Endothelial cell (in vitro differentiated cells): ENCODE results near the gene MEGF10. TPM values are rescaled to one million over a fixed set of nuclear protein-coding genes. Genes with fewer than 3 reads are reported as not detected.

Source experiments
- DNase-seq: peaks from one replicate; pipeline ENCODE4 v3.0.0; 2021; ENCODE audit warnings: low spot score
- H3K27ac Mint-ChIP-seq: one replicate; pipeline ENCODE4 v1.8.0; 2021; ENCODE audit warnings: mixed read lengths, inconsistent platforms; ENCODE audit not compliant: unreplicated experiment
- H3K27me3 Mint-ChIP-seq: one replicate; pipeline ENCODE4 v1.8.0; 2021; ENCODE audit warnings: mild to moderate bottlenecking, moderate library complexity, mixed read lengths, inconsistent platforms; ENCODE audit not compliant: unreplicated experiment
- H3K36me3 Mint-ChIP-seq: one replicate; pipeline ENCODE4 v1.8.0; 2021; ENCODE audit warnings: mild to moderate bottlenecking, low read depth, mixed read lengths, inconsistent platforms; ENCODE audit not compliant: unreplicated experiment
- H3K4me1 Mint-ChIP-seq: one replicate; pipeline ENCODE4 v1.8.0; 2021; ENCODE audit warnings: mild to moderate bottlenecking, mixed read lengths, inconsistent platforms; ENCODE audit not compliant: unreplicated experiment
- H3K4me3 Mint-ChIP-seq: one replicate; pipeline ENCODE4 v1.8.0; 2021; ENCODE audit warnings: mild to moderate bottlenecking, mixed read lengths, inconsistent platforms; ENCODE audit not compliant: unreplicated experiment
- H3K9me3 Mint-ChIP-seq: one replicate; pipeline ENCODE4 v1.8.0; 2021; ENCODE audit warnings: mixed read lengths, inconsistent platforms; ENCODE audit not compliant: unreplicated experiment
- total RNA-seq: library from RNA; stranded (reverse); fragmentation: NEBNext Ultra II Directional; extraction: Animal tissue kit (Norgen Biotek cat#: 25700); gene quantifications from one replicate; pipeline ENCODE4 v1.2.1, GENCODE V29; 2021; ENCODE audit not compliant: unreplicated experiment
- TF ChIP-seq, protein P1 (sequence below): fragments of 200-600 bp; sonication (generic); IDR thresholded peaks from one replicate; pipeline ENCODE4 v1.5.0; 2021; ENCODE audit warnings: antibody characterized with exemption; ENCODE audit not compliant: unreplicated experiment

The MEGF10 gene
- total RNA-seq, 1 donor from 2014 or later, result 5.6 TPM

DNA sequence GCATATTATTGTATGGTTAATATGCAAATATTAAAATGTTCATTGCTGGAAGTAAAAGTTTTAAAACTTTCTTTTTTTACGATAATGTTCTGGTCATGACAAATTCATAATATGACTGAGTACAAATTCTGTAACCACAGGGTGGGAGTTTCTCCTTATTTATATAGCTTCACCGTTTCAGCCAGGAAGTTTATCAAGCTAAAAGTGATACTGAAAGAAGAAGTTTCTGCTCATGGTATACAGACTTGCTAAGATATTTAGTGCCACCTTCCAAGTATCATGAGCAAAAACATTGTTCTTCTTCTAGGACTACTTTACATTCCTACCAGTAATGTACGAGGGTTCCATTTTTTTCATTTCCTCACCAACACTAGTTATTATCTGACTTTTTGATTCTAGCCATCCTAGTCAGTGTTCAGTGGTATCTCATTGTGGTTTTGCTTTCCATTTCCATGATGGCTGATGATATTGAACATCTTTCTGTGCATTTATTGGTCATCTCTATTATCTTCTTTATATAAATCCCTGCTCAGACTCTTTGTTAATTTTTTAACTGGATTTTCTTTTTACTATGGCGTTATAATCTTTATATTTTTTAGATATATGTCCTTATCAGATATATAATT, 132.7 kb downstream of the MEGF10 start:
- DNase-seq, result no peak
- TF ChIP-seq, protein P1, sequence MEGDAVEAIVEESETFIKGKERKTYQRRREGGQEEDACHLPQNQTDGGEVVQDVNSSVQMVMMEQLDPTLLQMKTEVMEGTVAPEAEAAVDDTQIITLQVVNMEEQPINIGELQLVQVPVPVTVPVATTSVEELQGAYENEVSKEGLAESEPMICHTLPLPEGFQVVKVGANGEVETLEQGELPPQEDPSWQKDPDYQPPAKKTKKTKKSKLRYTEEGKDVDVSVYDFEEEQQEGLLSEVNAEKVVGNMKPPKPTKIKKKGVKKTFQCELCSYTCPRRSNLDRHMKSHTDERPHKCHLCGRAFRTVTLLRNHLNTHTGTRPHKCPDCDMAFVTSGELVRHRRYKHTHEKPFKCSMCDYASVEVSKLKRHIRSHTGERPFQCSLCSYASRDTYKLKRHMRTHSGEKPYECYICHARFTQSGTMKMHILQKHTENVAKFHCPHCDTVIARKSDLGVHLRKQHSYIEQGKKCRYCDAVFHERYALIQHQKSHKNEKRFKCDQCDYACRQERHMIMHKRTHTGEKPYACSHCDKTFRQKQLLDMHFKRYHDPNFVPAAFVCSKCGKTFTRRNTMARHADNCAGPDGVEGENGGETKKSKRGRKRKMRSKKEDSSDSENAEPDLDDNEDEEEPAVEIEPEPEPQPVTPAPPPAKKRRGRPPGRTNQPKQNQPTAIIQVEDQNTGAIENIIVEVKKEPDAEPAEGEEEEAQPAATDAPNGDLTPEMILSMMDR, result no peak
- H3K4me3 Mint-ChIP-seq, result no peak overlapping the region
- no peaks in the 10 kb centered on the region for H3K4me1 Mint-ChIP-seq
- no peaks in the 10 kb centered on the region for H3K9me3 Mint-ChIP-seq
- no peaks in the 10 kb centered on the region for H3K36me3 Mint-ChIP-seq
- H3K27me3 Mint-ChIP-seq, result no peaks in the 10 kb centered on the region
- no peak overlapping the region for H3K27ac Mint-ChIP-seq

DNA sequence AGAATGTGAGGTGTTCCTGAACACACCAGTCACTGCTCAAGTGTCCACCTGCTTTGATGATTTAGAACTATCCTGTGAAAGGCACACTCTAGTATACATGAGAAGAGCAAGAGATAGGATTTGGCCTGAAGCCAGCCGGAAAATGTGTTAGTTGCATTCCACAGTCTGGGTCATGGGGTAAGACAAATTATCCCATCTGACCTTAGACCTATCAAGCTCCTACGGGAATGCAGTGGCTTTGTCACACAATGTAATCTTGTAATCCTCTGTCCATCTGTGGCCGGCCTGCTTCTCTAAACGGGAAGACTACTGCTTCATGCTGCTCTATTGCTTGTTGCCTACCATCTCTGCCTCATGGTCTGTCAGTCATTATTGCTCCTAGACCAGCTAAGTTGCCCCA, 134.4 kb downstream of the MEGF10 start:
- TF ChIP-seq, protein P1, result no peak
- Mint-ChIP-seq H3K9me3 (no peaks in the 10 kb centered on the region), H3K36me3 (no peaks in the 10 kb centered on the region), H3K4me1 (no peaks in the 10 kb centered on the region), H3K4me3 (no peak overlapping the region), H3K27me3 (no peaks in the 10 kb centered on the region), H3K27ac (no peak overlapping the region)
- DNase-seq, result no peak

DNA sequence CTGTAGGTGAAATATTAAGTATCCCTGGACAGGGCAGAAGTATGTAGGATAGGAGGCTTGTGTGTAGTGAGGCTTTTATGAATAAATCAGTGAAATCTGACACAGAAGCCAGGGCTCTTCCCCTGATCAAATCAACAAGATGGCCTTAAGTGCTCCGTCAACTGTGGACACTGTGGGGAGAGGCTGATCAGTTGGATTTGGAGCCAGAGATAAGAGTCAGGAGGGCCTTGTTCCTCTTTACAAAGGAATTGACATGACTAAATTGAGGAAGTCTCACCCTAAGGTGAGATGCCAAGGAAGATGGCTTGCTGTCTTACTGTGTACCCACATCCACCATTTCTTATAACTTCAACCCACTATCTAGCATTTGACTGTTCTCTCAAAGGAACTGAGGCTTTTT, 135.3 kb downstream of the MEGF10 start:
- no peaks in the 10 kb centered on the region for H3K4me1 Mint-ChIP-seq
- no peak overlapping the region for H3K27ac Mint-ChIP-seq
- no peaks in the 10 kb centered on the region for H3K27me3 Mint-ChIP-seq

DNA sequence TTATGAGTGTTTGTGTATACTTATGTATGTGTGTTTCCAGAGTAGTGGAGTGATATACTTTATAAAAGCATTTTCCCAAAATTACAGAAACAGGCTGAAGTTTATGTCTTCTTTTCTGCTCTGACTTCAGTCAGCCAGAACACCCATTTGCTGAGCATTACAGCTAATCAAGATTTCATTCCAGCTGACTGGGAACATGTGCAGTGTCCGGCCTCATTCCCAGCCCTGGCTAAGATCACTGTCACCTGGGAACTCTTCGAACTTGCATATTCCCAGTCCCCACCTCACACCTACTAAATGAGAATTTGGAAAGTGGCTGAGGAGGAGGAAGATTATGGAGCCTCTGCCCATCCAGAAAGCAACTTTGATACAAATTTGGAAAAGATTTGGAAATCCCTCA, 136.1 kb downstream of the MEGF10 start:
- Mint-ChIP-seq H3K36me3 (no peaks in the 10 kb centered on the region), H3K4me1 (no peaks in the 10 kb centered on the region), H3K27me3 (no peaks in the 10 kb centered on the region), H3K4me3 (no peak overlapping the region), H3K27ac (no peak overlapping the region), H3K9me3 (no peaks in the 10 kb centered on the region)
- DNase-seq, result no peak
- TF ChIP-seq, protein P1, result no peak

More for the DNA sequence above, 135.3 kb downstream of the MEGF10 start:
- Mint-ChIP-seq H3K36me3 (no peaks in the 10 kb centered on the region), H3K9me3 (no peaks in the 10 kb centered on the region), H3K4me3 (no peak overlapping the region)
- DNase-seq, result no peak
- TF ChIP-seq, protein P1, result no peak

DNA sequence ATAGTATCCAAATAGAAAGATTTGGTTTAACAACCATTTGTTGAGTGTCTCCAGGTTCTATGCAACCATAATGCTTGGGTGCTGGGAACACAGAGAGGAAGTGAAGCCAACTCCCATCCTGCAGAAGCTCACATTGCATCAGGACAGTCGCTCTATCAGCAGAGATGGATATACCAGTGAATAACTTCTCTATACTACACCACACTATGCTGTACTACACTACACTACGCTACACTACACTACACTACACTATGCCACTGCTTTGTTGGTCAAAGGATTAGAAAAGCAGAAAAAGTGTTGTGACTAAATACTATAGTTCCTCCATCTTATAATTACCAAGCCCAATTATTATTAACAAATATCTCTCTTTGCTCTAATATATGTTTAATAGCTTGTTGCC, 137.7 kb downstream of the MEGF10 start:
- H3K36me3 Mint-ChIP-seq, result no peaks in the 10 kb centered on the region
- H3K4me1 Mint-ChIP-seq, result no peaks in the 10 kb centered on the region
- no peak for DNase-seq
- TF ChIP-seq, protein P1, result no peak
- H3K27me3 Mint-ChIP-seq, result no peaks in the 10 kb centered on the region
- H3K27ac Mint-ChIP-seq, result no peak overlapping the region
- no peak overlapping the region for H3K4me3 Mint-ChIP-seq
- no peaks in the 10 kb centered on the region for H3K9me3 Mint-ChIP-seq
